ENCODE measurements around the gene MAG. TPM values are rescaled to one million over a fixed set of nuclear protein-coding genes. Genes with fewer than 3 reads are reported as not detected.

The MAG gene
- total RNA-seq, 4 donors from 2014 or later, result not detected

- TF ChIP-seq POLR2AphosphoS5 (IDR thresholded peaks at IDR 0.05) (no peak), POLR2A (IDR thresholded peaks at IDR 0.05) (no peak), EP300 (IDR thresholded peaks at IDR 0.05; ENCODE audit: low read depth) (no peak)
- TF ChIP-seq, protein P1, sequence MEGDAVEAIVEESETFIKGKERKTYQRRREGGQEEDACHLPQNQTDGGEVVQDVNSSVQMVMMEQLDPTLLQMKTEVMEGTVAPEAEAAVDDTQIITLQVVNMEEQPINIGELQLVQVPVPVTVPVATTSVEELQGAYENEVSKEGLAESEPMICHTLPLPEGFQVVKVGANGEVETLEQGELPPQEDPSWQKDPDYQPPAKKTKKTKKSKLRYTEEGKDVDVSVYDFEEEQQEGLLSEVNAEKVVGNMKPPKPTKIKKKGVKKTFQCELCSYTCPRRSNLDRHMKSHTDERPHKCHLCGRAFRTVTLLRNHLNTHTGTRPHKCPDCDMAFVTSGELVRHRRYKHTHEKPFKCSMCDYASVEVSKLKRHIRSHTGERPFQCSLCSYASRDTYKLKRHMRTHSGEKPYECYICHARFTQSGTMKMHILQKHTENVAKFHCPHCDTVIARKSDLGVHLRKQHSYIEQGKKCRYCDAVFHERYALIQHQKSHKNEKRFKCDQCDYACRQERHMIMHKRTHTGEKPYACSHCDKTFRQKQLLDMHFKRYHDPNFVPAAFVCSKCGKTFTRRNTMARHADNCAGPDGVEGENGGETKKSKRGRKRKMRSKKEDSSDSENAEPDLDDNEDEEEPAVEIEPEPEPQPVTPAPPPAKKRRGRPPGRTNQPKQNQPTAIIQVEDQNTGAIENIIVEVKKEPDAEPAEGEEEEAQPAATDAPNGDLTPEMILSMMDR (IDR thresholded peaks at IDR 0.05), result no peak
- peak; percentile 6 for DNase-seq
- Histone ChIP-seq H3K9me3 (no peaks in the 10 kb centered on the region), H3K4me3 (no peak overlapping the region), H3K36me3 (no peaks in the 10 kb centered on the region), H3K27me3 (no peaks in the 10 kb centered on the region), H3K27ac (no peak overlapping the region), H3K4me1 (peaks cover 0 to 26% (median 7%) of the 10 kb centered on the region in 4 donors)
- WGBS, 2 donors (ENCODE audit: low coverage in 1 of 2), result 51 to 73% methylated on average over 2 to 6 of the region's 7 CpGs
- intact Hi-C loops (cut with DNase I; ENCODE audit: low total_unique reads) (no loop called here), in situ Hi-C loops (cut with MboI; ENCODE audit: low pct_ligation_motif_present in 1 of 4, low pct_unique_long_range_greater_than_20kb in 1 of 4, low sequenced_read_pairs in 3 of 4) (no loop called here)
Measured at GRCh38 chr19:35264268-35265125, 27.5 kb upstream of the MAG start.

DNA sequence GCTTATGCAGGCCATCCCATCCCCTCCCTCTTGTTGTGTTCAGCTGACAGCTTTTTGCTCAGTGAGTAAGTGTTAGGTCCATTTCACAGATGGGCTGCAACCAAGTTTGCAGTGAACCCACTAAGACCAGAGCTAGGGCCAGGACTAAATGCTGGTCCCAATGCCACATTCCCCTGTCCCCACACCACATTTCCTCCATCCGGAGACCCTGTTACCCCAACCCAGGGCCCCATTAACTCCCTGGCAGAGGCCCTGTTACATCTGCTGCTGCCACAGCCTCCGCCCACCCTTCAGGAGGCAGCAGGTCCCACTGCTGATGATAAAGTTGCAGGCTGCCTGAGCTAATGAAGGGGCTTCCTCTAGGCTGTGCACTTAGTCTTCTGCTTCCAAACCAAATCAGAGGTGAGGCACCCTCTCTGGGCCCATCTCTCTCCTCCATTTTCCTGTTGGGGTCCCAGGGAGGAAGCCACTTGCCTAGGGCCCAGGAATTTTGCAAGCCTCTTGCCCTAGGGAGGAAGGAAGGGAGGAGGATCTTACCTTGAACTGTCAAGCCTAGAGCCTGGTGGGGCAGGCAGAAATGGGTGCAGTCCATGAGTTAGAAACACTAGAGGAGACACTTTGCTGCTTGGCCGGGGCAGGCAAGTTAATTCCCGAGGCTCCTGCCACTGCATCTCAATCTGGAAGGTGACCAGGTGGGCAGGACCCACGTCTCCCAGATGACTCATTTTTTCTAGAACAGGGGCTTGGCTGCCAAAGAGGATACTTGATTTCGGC is 26.6 kb upstream of the MAG start:
- intact Hi-C loops (cut with DNase I; ENCODE audit: low total_unique reads) (no loop called here), in situ Hi-C loops (cut with MboI; ENCODE audit: low pct_ligation_motif_present in 1 of 4, low pct_unique_long_range_greater_than_20kb in 1 of 4, low sequenced_read_pairs in 3 of 4) (no loop called here)
- no peaks in the 10 kb centered on the region for H3K36me3 ChIP-seq
- H3K9me3 ChIP-seq, result no peaks in the 10 kb centered on the region
- H3K4me1 ChIP-seq, result peaks cover 0 to 34% (median 14%) of the 10 kb centered on the region in 4 donors
- 64% methylated on average over 6 of the region's 6 CpGs; no CpG with 5 or more reads in 1 of the 2 donors for WGBS, 2 donors (ENCODE audit: low coverage in 1 of 2)
- TF ChIP-seq POLR2AphosphoS5 (IDR thresholded peaks at IDR 0.05), result no peak
- no peak for TF ChIP-seq EP300 (IDR thresholded peaks at IDR 0.05; ENCODE audit: low read depth)
- no peak for TF ChIP-seq POLR2A (IDR thresholded peaks at IDR 0.05)
- TF ChIP-seq, protein P1 (IDR thresholded peaks at IDR 0.05), result no peak
- H3K27ac ChIP-seq, result no peak overlapping the region
- DNase-seq, result peak; percentile 8
- no peak overlapping the region for H3K4me3 ChIP-seq
- no peaks in the 10 kb centered on the region for H3K27me3 ChIP-seq

DNA sequence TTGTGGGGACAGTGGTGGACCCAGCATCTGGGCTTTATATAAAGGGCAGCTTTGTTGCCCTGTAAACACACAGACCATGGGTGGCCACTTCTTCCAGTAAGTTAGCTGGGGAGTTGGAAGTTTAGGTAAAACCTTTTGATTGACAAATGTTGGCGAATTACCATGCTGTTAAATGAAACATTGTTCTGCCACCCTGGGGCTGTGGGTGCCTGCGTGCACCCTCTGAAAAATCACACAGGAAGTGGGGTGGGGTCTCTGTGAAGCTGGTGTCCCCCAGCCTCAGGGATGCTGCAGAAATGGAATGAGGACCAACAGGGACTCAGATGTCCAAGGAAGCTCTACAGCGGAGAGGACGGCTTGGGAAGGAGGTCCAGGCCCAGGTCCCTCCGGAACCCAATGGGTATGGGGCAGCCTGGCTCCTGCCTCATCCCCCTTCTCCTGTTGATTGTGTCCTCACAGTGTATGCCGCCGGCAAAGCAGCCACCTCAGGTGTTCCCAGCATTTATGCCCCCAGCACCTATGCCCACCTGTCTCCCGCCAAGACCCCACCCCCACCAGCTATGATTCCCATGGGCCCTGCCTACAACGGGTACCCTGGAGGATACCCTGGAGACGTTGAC is 26.0 kb upstream of the MAG start:
- H3K4me1 ChIP-seq, result peaks cover 0 to 36% (median 14%) of the 10 kb centered on the region in 4 donors
- DNase-seq, result peak; percentile 8
- peaks cover 0 to 6% (median 1%) of the 10 kb centered on the region in 4 donors for H3K36me3 ChIP-seq
- TF ChIP-seq POLR2A (IDR thresholded peaks at IDR 0.05) (no peak), POLR2AphosphoS5 (IDR thresholded peaks at IDR 0.05) (no peak), EP300 (IDR thresholded peaks at IDR 0.05; ENCODE audit: low read depth) (no peak)
- TF ChIP-seq, protein P1 (IDR thresholded peaks at IDR 0.05), result no peak
- H3K27ac ChIP-seq, result no peak overlapping the region
- intact Hi-C loops (cut with DNase I; ENCODE audit: low total_unique reads), result no loop called here
- H3K27me3 ChIP-seq, result no peaks in the 10 kb centered on the region
- H3K4me3 ChIP-seq, result no peak overlapping the region
- H3K9me3 ChIP-seq, result no peaks in the 10 kb centered on the region
- in situ Hi-C loops (cut with MboI; ENCODE audit: low pct_ligation_motif_present in 1 of 4, low pct_unique_long_range_greater_than_20kb in 1 of 4, low sequenced_read_pairs in 3 of 4), result no loop called here
- 86% methylated on average over 9 of the region's 10 CpGs; no CpG with 5 or more reads in 1 of the 2 donors for WGBS, 2 donors (ENCODE audit: low coverage in 1 of 2)

Measured in transverse colon (tissue), 4 donors.